ENCODE results near the gene NHERF2.
"Not testable (repeated sequence)": the region's sequence is repeated elsewhere in the genome, so short reads cannot be mapped to it uniquely, and the experiment has no call there.

NHERF2 gene

GRCh38 chr16:2028620-2029220 is 2.0 kb downstream of the NHERF2 start:
- no peak for DNase-seq

- DNase-seq: no peak
These were observed 2.6 kb downstream of the NHERF2 start for GRCh38 chr16:2029350-2029749.

- DNase-seq: no peak
These were observed 3.3 kb downstream of the NHERF2 start for GRCh38 chr16:2030036-2030435.

- no peak for DNase-seq
These were observed 4.4 kb downstream of the NHERF2 start for GRCh38 chr16:2031081-2031577.

GRCh38 chr16:2032285-2033056 is 5.8 kb downstream of the NHERF2 start:
- DNase-seq: no peak

GRCh38 chr16:2033057-2033908 is 6.6 kb downstream of the NHERF2 start:
- no peak for DNase-seq

- DNase-seq: not testable (repeated sequence)
These were observed 7.4 kb downstream of the NHERF2 start for GRCh38 chr16:2033909-2034695.

- no peak for DNase-seq
These were observed 8.2 kb downstream of the NHERF2 start for GRCh38 chr16:2034696-2035430.

- DNase-seq: peak; percentile 17
These were observed 8.9 kb downstream of the NHERF2 start for GRCh38 chr16:2035431-2036199.

GRCh38 chr16:2036200-2036966 is 9.7 kb downstream of the NHERF2 start:
- no peak for DNase-seq

- no peak for DNase-seq
These were observed 10.4 kb downstream of the NHERF2 start for GRCh38 chr16:2037115-2037514.

GRCh38 chr16:2037647-2038381 is 11.1 kb downstream of the NHERF2 start:
- no peak for DNase-seq

GRCh38 chr16:2038382-2039231 is 11.9 kb downstream of the NHERF2 start:
- DNase-seq: no peak

- no peak for DNase-seq
These were observed 12.8 kb downstream of the NHERF2 start for GRCh38 chr16:2039274-2040031.

GRCh38 chr16:2040041-2040786 is 13.5 kb downstream of the NHERF2 start:
- no peak for DNase-seq

GRCh38 chr16:2040787-2041522 is 14.3 kb downstream of the NHERF2 start:
- no peak for DNase-seq
